C4-2B (cell line): ENCODE data around the gene ALDOA.

ENCODE experiments used
- H3K27ac ChIP-seq: fragments of 450-650 bp; 2 replicates; pipeline ENCODE4 v1.5.1; 2017
- CTCF ChIP-seq: fragments of 450-650 bp; conservative IDR thresholded peaks from 2 replicates; pipeline ENCODE4 v1.5.1; 2017; ENCODE audit warnings: mild to moderate bottlenecking
- ZFX ChIP-seq: fragments of 450-650 bp; IDR thresholded peaks from 2 replicates; pipeline ENCODE4 v1.6.1; 2017

ALDOA gene

GRCh38 chr16:30115238-30115637 is 49.7 kb downstream of the ALDOA start:
- TF ChIP-seq ZFX (no peak), CTCF (no peak)
- H3K27ac ChIP-seq: no peak overlapping the region

DNA sequence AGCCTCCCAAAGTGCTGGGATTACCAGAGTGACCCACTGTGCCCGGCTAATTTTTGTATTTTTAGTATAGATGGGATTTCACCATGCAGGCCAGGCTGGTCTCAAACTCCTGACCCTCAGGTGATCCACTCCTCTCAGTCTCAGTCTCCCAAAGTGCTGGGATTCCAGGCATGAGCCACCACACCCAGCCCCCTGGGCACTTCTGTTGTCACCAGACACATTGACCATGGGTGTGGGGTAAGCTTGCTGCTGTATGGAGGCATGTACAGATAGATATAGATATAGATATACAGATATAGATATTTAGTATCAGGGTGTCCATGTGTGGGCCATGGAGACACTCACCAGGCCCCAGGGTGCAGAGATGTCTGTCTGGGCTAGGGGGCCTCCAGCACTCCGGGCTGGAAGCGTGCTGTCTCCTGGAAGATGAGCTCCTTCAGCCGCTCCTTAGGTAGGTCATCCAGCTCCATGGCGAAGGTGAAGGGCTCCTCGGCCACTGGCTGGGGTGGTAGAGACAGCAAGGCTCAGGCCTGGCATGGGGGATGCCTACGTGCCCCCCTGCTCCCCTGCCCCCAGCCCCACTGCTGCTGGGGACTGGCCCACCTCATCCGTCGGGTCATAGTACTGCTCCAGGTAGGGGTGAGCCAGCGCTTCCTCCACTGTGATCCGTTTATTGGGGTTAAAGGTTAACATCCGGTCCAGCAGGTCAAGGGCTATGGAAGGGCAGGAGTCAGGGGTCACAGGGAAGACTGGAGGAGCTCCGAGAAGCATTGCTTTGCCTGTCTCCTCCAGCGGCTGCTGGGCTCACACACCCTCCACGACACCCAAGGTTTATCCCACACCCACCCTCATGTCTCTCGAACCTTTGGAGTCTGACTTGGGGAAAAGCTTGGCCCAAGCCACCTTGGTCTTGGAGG is 51.0 kb downstream of the ALDOA start:
- TF ChIP-seq CTCF: no peak
- TF ChIP-seq ZFX: no peak
- no peak overlapping the region for H3K27ac ChIP-seq

DNA sequence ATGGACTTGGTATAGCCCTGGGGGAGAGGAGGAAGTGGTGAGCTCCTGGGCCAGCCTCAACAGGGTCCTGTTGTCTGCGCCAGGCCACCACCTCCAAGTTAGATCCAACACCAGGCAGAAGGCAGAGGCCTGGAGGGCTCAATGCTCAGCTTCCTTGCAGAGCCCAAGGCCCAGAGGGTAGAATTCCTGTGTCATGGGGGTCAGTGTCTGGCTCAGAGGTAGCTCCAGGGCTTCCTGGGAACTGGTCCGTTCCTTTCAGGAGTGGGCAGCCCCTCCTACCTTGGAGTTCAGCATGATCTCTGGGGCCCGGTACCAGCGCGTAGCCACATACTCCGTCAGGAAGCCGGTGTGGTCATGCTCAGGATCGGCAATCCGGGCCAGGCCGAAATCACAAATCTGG is 52.2 kb downstream of the ALDOA start:
- TF ChIP-seq CTCF (no peak), ZFX (no peak)
- no peak overlapping the region for H3K27ac ChIP-seq

- no peak for TF ChIP-seq CTCF
- no peak for TF ChIP-seq ZFX
- no peak overlapping the region for H3K27ac ChIP-seq
These were observed 53.9 kb downstream of the ALDOA start for GRCh38 chr16:30119428-30119827.
